IPS DF 4.7 (cell line): ENCODE results near the gene QARS1.

ENCODE experiments used
- DNase-seq: peaks from one replicate; pipeline ENCODE4 v3.0.0-alpha.2; 2013; ENCODE audit warnings: low spot score; ENCODE audit errors: extremely low read depth

The QARS1 gene

GRCh38 chr3:49104427-49105291 is at the start of gene QARS1:
Gene QARS1 (minus strand): TSS chr3:49104757. CDS start chr3:49104733, 24 bp downstream.
- DNase-seq, result no peak

DNA sequence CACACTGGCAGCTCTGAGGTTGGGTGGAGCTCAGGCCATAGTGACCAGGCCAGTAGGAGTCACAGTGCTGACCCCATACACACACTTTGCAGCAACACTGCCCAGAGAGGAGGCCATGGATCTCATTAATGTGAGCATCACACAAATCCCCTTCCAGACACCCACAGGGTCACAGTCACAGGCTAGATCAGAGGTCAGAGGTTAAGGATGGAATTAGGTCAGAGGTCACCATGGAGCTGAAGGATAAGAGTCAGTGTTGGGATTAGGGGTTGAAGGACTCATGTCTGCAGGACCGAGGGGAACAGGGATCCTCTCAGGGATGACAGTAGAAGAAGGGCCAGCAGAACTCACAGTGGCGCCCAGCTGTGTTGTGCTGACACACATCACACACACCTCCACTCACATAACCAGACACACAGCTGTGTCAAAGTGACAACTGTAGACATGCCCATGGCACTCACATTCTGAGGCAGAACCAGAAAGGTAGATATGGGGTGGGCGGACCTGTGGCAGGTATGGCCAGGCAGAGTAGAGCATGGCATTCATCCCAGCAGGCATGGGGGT is 48.9 kb upstream of the QARS1 start:
- DNase-seq, result no peak

GRCh38 chr3:49151610-49152009 is 47.1 kb upstream of the QARS1 start:
- no peak for DNase-seq

GRCh38 chr3:49148159-49148558 is 43.6 kb upstream of the QARS1 start:
- DNase-seq, result no peak

GRCh38 chr3:49140080-49140479 is 35.5 kb upstream of the QARS1 start:
- DNase-seq, result no peak

GRCh38 chr3:49135499-49135898 is 30.9 kb upstream of the QARS1 start:
- DNase-seq, result no peak

GRCh38 chr3:49134471-49135265 is 30.1 kb upstream of the QARS1 start:
- DNase-seq, result no peak

- peak; percentile 49 for DNase-seq
These were observed 28.8 kb upstream of the QARS1 start for GRCh38 chr3:49133226-49133951.

GRCh38 chr3:49132437-49133225 is 28.1 kb upstream of the QARS1 start, which contains the start of gene LAMB2:
Gene LAMB2 (minus strand): TSS chr3:49133050. CDS start chr3:49132867, 183 bp downstream.
- DNase-seq, result peak; percentile 51

DNA sequence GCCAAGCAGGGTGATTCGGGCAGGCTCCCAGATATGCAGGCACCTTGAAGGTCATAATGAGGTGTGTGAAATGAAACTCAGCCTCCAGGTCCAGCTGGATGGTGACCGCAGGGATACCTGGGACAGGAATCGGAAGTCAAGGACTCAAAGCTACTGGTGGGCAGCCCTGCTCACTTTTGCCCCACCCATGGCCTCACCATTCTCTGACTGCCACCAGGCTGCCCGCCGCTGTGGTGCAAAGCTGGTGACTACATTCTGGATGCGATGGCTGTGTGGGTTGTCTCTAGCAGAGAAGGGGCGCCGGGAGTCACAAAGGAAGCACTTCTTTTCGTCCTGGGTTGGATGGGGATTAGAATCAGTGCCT is 27.5 kb upstream of the QARS1 start:
- no peak for DNase-seq

DNA sequence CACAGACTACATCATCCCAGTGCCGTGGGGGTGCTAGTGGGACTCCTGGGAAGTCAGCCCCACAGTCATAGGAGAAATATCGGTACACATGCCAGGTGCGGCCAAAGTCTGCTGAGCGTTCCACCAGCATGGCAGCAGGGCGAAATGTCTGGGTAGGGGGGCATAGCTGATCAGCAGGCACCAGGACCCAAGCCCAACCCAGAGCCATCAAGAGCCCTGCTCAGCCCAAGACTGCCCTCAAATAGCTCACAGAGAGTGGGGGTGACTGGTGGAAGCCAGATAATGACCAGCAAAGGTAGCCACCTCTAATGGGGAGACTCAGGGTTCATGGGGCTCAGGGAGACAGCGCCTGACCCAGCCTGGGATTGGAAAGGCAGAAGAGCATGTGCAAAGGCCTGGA is 27.0 kb upstream of the QARS1 start:
- no peak for DNase-seq

GRCh38 chr3:49131040-49131439 is 26.5 kb upstream of the QARS1 start:
- DNase-seq, result no peak

DNA sequence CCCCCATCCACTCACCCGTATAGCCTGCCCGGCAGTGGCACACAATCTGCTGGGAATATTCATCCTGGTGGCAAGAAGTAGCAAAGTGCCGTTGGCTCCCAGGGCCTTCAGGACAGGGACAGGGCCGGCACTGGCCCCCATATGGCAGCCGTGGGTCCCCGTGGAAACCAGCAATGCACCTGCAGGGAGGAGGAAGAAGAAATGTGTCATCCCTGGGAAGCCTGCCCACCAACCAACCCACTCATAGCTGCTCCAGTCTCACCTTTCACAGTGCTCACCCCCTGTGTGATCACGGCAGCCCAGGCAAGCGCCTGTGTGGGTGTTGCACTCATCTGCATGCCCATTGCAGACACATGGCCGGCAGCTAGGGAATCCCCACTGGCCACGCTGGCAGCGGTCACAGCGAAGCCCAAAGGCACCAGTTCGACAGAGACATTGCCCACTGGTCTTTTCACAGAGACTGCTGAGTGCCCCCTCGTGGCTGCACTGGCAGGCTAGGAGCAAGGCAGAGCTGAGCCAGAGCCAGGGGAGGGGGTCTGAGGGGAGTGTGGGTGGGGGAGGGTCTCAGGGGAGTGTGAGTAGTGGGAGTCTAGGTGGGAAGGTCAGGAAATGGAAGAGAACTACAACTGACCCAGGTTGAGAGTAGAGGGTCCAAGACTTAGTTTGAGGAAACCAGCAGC is 20.6 kb upstream of the QARS1 start:
- DNase-seq, result no peak

- DNase-seq, result no peak
These were observed 19.6 kb upstream of the QARS1 start for GRCh38 chr3:49124203-49124602.

GRCh38 chr3:49123687-49124086 is 19.1 kb upstream of the QARS1 start:
- no peak for DNase-seq

GRCh38 chr3:49122886-49123545 is 18.5 kb upstream of the QARS1 start:
- DNase-seq, result no peak

DNA sequence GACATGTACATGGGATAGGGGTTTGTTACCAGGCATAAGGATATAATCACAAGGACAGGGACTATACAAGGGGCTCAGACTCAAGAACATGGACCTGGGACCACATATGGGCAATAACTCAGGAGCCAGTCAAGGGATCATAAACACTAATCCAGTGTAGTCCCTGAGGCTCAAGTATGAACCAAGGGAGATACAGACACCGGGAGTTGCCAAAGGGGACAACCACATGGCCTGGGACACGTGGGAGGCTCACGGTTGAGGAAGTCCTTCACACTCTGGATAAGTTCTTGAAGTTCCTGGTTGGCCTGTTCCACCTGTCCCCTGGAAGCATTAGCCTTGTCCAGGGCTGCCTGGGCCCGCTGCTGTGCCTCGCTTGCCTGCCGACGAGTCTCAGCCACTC is 17.9 kb upstream of the QARS1 start:
- DNase-seq, result no peak

GRCh38 chr3:49122022-49122421 is 17.5 kb upstream of the QARS1 start:
- no peak for DNase-seq

GRCh38 chr3:49121132-49121736 is 16.7 kb upstream of the QARS1 start:
- DNase-seq, result no peak
